Tibial artery (tissue), 4 donors: ENCODE results near the gene HIVEP1.

Experiments
- DNase-seq, 2 donors: peaks; one replicate each; pipeline ENCODE4 v3.0.0-alpha.2; 2019
- H3K27ac ChIP-seq, 2 donors: fragments of 200-600 bp; sonication (generic) in 1 of 2; 1 replicate in 1 of 2; 2 replicates in 1 of 2; pipeline ENCODE4 v1.5.1; 2018 to 2019; ENCODE audit warnings: mild to moderate bottlenecking in 1 of 2
- H3K27me3 ChIP-seq, 2 donors: fragments of 200-600 bp; sonication (generic) in 1 of 2; one replicate each; pipeline versions ENCODE4 v1.5.1 to v1.6.0; 2016 to 2019
- H3K36me3 ChIP-seq, 3 donors: fragments of 200-600 bp; sonication (generic) in 2 of 3; one replicate each; pipeline ENCODE4 v1.5.1; 2016 to 2019; ENCODE audit warnings: mild to moderate bottlenecking in 2 of 3
- H3K4me1 ChIP-seq, 4 donors: fragments of 200-600 bp; sonication (generic) in 2 of 4; 1 replicate in 3 of 4; 2 replicates in 1 of 4; pipeline ENCODE4 v1.5.1; 2016 to 2019
- H3K4me3 ChIP-seq, 2 donors: fragments of 200-600 bp; sonication (generic) in 1 of 2; 1 replicate in 1 of 2; 2 replicates in 1 of 2; pipeline ENCODE4 v1.5.1; 2018 to 2019; ENCODE audit warnings: mild to moderate bottlenecking in 2 of 2
- H3K9me3 ChIP-seq, 3 donors: fragments of 200-600 bp; sonication (generic) in 1 of 3; one replicate each; pipeline ENCODE4 v1.5.1; 2016 to 2019
- CTCF ChIP-seq, 2 experiments: fragments of 200-600 bp in 1 of 2; fragments of 450-650 bp in 1 of 2; IDR thresholded peaks; one replicate each; pipeline ENCODE4 v1.5.1; 2017 to 2019; ENCODE audit warnings: antibody characterized with exemption in 2 of 2, mild to moderate bottlenecking in 1 of 2, moderate library complexity in 1 of 2
- intact Hi-C: fragments of 100-400 bp; cut with DNase I; formaldehyde crosslinking; loops from one replicate; pipeline ENCODE4 v1.15.0; 2023; ENCODE audit warnings: low total_unique reads

HIVEP1 gene

GRCh38 chr6:12112540-12113189, 100.6 kb downstream of the HIVEP1 start:
- H3K4me3 ChIP-seq: no peak overlapping the region
- H3K27me3 ChIP-seq: no peaks in the 10 kb centered on the region
- no peak for DNase-seq
- H3K9me3 ChIP-seq: peaks cover 0 to 6% (median 0%) of the 10 kb centered on the region in 3 donors
- no peak for TF ChIP-seq CTCF (IDR thresholded peaks at IDR 0.05)
- intact Hi-C loops: no loop called here
- peaks cover 6 to 31% (median 6%) of the 10 kb centered on the region in 3 donors for H3K36me3 ChIP-seq
- H3K27ac ChIP-seq: no peak overlapping the region
- H3K4me1 ChIP-seq: no peaks in the 10 kb centered on the region

- Histone ChIP-seq H3K36me3 (peaks cover 5 to 31% (median 6%) of the 10 kb centered on the region in 3 donors), H3K4me1 (no peaks in the 10 kb centered on the region), H3K4me3 (no peak overlapping the region), H3K9me3 (peaks cover 0 to 8% (median 0%) of the 10 kb centered on the region in 3 donors), H3K27me3 (no peaks in the 10 kb centered on the region), H3K27ac (no peak overlapping the region)
- intact Hi-C loops: no loop called here
- DNase-seq: no peak
- TF ChIP-seq CTCF (IDR thresholded peaks at IDR 0.05): no peak
Measured at GRCh38 chr6:12113190-12113577, 101.1 kb downstream of the HIVEP1 start.

GRCh38 chr6:12114055-12114503, 102.0 kb downstream of the HIVEP1 start:
- Histone ChIP-seq H3K9me3 (peaks cover 0 to 8% (median 0%) of the 10 kb centered on the region in 3 donors), H3K4me1 (no peaks in the 10 kb centered on the region), H3K27ac (no peak overlapping the region), H3K4me3 (no peak overlapping the region), H3K27me3 (no peaks in the 10 kb centered on the region), H3K36me3 (peaks cover 0 to 28% (median 6%) of the 10 kb centered on the region in 3 donors)
- intact Hi-C loops: no loop called here
- no peak for TF ChIP-seq CTCF (IDR thresholded peaks at IDR 0.05)
- no peak for DNase-seq

- Histone ChIP-seq H3K27ac (no peak overlapping the region), H3K4me1 (no peaks in the 10 kb centered on the region), H3K27me3 (no peaks in the 10 kb centered on the region), H3K9me3 (peaks cover 0 to 8% (median 0%) of the 10 kb centered on the region in 3 donors), H3K4me3 (no peak overlapping the region), H3K36me3 (peaks cover 1 to 27% (median 4%) of the 10 kb centered on the region in 3 donors)
- intact Hi-C loops: no loop called here
- DNase-seq: no peak
- no peak for TF ChIP-seq CTCF (IDR thresholded peaks at IDR 0.05)
Measured at GRCh38 chr6:12115001-12115400, 102.9 kb downstream of the HIVEP1 start.

GRCh38 chr6:12115492-12115891, 103.4 kb downstream of the HIVEP1 start:
- Histone ChIP-seq H3K4me1 (no peaks in the 10 kb centered on the region), H3K4me3 (no peak overlapping the region), H3K27ac (no peak overlapping the region), H3K36me3 (peaks cover 6 to 27% (median 9%) of the 10 kb centered on the region in 3 donors), H3K27me3 (no peaks in the 10 kb centered on the region), H3K9me3 (peaks cover 0 to 8% (median 0%) of the 10 kb centered on the region in 3 donors)
- DNase-seq: no peak
- no peak for TF ChIP-seq CTCF (IDR thresholded peaks at IDR 0.05)
- intact Hi-C loops: no loop called here
